Measurements from ENCODE around the gene CRLF1. TPM values are rescaled to one million over a fixed set of nuclear protein-coding genes. Genes with fewer than 3 reads are reported as not detected.
A peak's percentile ranks its signal among the peaks of the same experiment; 100 is the strongest.

Gene CRLF1, protein sequence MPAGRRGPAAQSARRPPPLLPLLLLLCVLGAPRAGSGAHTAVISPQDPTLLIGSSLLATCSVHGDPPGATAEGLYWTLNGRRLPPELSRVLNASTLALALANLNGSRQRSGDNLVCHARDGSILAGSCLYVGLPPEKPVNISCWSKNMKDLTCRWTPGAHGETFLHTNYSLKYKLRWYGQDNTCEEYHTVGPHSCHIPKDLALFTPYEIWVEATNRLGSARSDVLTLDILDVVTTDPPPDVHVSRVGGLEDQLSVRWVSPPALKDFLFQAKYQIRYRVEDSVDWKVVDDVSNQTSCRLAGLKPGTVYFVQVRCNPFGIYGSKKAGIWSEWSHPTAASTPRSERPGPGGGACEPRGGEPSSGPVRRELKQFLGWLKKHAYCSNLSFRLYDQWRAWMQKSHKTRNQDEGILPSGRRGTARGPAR
- total RNA-seq = 0.94 TPM

DNA sequence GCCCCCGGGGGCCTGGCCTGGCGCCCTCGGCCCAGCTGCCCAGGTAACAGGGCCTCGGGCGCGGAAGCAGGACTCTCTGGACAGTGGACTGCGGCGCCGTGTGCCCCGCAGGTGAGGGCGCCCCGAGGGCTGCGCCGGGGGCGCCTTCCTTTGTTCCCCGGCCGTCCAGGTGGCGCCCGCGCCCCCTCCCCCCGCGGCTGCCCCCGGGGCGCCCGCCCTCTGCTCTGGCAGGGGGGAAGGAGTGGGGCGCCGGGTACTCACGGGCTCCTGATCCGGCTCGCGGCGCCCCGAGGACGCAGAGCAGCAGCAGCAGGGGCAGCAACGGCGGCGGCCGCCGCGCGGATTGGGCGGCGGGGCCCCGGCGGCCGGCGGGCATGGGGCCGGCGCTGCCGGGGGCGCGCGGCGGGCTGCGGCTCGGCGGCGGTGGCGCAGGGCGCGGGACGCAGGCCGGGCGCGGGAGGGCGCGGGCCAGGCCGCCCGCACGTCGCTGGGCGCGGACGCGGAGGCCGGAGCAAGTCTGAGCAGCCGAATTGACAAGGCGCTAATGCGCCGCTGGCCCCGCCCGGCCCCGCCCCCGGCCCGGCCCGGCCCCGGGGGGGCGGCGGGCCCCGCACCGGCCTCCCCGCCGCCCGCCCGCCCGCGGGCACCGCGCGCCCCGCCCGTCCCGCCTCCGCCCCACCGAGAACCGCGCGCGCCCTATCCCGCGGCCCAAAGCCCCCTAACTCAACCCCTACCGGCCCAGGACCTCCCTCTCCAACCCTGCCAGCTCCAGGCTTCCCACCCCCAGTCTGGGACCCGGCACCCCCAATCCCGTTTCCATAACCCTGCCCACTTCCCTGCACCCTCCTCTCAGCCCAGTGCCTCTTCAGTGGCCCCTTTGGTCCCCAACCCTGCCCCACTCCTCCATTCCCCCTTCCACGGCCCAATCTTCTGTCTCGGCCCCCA, at the start of gene CRLF1:
CRLF1 (minus strand) TSS at position 519 of the 945 bp plus-strand sequence; CDS start at position 376, 143 bp downstream.
- DNase-seq = no peak

DNA sequence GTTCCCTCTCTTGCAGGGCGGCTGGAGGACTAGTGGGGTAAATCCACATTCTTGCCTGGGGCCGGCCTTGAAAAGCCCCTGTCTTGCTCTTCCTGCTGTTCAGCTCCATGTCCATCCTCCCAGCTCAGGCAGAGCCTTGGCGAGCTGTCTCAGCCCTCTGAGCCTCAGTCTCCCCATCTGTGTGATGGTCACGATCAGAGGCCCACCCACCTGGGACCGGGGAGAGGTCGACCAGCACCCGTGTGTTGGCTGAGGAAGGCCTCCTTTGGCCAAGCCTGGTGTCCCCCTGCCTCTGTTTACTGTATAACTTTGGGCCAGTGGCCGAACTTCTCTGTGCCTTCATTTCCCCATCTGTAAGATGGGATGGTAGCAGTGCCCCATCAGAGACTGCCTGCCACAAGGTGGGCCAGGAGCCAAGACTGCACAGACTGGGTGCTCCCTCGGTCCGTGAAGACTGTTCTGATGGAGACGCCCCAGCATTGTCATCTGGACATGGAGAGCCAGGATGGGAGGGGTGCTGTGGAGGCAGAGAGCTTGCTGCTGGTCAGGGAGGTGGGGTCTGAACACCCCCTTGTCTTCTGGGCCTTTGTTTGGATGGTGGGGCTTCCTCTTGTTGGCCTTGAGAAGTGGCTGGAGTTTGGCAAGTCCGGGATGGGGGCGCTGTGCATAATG, 48.7 kb upstream of the CRLF1 start:
- DNase-seq = no peak

DNA sequence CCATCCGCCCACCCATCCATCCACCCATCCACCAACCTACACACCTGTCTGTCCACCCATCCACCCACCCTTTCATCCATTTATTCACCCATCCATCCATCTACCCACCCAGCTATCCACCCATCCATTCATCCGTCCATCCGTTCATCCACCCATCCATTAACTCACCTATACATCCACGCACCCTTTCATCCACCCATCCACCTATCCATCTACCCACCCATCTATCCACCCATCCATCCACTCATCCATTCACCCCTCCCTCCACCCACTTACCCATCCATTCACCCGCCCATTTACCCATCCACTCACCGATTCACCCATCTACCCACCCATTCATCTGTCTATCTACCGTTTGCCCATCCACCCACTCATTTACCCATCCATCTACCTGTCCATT, 47.9 kb upstream of the CRLF1 start:
- DNase-seq = no peak

DNA sequence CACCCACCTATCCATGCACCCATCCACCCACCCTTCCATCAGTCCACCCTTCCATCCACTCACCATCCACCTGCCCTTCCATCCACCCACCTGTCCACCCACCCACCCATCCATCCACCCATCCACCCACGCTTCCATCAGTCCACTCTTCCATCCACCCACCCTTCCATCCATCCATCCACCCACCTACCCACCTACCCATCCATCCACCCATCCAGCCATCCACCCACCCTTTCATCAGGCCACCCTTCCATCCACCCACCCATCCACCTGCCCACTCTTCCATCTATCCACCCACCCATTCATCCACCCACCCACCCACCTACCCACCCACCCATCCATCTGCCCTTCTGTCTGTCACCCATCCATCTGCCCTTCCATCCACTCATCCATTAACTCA, 47.3 kb upstream of the CRLF1 start:
- DNase-seq = no peak

DNA sequence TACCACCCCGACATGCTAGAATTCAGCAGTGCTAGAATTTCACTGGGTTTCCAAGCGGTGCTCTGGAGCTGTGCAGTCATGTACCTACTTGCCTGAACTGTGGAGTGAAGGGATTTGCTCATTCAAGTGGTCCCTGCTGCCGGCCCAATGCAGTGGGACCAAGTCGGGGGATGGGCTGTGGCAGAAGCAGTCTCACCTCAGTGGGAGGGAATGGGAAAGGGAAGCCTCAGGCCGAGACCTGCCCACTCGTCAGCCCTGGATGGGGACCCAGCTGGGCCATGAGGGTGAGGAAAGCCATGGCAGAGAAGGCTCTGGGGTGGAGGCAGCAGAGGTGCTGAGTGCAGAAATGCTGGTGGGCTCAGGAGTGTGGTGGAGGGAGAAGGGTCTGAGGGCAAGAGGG, 45.1 kb upstream of the CRLF1 start:
- DNase-seq = no peak

DNA sequence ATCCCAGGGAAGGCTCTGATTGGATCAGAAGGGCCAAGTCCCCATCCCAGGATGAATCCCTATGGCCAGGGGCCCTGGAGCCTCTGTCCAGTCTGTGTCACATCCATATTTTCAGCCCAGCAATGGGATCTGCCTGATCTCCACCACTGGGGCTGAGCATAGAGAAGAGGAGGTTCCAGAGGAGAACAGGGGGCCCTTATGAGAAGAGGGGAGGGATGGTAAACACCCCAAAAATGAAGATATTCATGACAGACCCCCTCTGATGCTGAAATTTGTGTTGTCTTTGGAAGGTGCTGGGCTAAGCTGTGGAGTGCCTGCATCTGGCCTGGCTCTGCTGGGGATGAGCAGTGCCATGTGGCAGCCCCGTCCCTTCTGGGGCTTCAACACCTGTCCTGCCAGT, 44.7 kb upstream of the CRLF1 start:
- DNase-seq = no peak

DNA sequence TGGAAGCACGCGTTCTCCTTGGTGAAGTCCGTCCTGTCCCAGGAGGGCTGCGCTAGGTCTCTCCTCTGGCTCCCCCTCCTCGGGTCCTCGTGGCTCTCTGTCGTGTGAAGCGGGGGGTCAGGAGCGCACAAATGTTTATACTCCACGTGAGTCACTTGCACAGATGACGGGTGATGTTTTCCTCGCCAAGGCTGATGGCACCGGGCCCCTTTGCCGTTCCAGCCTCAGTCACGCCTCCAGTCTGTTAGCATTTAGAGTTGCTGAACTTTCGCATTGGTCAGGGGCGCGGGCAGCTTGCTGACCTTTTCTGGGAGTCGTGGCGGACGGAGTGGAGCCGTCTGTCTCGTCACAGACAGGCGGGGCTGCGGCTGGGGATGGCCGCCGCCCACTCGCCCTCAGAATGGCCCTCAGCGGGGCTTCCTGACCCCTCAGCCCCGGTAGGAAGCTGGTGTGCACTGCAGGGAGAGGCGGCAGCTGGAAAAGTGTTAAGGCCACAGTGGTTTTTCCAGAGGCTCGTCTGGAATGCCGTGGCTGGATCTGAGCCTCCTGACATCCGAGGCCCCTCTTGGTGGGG, 44.0 kb upstream of the CRLF1 start:
- DNase-seq = no peak

DNA sequence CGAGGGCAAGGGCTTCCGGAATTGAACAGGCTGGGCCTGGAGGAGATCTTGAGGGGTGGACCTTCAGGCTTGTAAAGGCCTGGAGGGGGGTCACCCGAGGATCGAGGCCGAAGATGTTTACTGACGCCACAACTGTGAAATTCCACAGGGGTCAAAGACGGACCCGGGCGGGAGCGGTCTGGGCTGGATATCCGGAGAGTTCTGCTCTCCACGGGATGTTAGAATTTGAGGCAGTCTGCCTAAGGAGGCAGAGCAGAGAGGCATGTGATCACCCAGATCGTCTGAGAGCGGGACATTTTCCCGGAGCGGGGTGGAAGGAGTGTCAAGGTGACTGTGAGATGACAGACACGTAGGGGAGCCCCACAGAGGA, 43.4 kb upstream of the CRLF1 start:
- no peak for DNase-seq

DNA sequence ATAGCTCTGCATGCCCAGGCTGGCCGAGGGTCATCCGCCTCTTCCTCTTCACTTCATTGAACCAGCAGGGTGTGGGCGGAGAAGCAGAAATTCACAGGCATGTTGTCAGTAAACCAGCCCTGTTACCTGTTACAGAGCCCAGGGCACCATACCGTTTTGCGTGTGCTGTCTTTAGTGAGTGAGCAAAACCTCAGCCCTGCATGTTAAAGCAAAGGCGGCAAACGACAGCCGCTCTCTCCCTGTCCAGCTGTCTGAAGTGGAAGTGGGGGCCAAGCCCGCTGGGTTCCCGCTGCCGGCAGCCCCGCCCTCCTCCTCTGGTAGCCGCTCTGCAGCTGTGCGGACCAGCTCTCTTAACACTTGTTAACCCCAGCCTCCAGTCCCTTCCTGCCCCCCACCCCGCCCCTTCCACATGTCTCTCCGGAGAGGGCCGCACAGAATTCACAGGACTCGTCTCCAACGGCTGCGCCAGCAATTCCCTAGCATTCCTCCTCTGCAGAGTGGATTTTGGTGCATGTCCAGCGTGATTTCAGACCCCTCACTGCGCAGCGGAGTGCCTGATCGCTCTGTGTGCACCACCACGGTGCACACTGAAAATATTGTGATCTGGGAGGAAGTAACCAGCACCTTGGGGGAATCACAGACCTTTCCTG, 42.9 kb upstream of the CRLF1 start:
- no peak for DNase-seq

DNA sequence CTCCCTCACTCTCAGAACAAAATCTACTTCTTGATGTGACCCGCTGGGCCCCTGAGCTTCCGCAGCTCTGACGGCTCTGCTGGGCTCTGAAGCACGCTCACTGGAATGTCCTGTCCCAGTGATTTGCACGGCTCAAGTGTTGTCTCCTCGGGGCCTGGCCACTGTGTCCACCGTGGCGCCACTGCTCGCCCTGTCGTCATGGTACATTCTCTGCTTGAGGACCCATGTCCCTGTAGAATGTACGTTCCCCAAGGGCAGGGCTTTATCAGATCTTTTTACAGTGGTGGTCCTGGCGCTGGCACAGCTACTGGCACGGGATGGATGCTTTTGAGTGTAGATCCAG, 42.3 kb upstream of the CRLF1 start:
- no peak for DNase-seq

DNA sequence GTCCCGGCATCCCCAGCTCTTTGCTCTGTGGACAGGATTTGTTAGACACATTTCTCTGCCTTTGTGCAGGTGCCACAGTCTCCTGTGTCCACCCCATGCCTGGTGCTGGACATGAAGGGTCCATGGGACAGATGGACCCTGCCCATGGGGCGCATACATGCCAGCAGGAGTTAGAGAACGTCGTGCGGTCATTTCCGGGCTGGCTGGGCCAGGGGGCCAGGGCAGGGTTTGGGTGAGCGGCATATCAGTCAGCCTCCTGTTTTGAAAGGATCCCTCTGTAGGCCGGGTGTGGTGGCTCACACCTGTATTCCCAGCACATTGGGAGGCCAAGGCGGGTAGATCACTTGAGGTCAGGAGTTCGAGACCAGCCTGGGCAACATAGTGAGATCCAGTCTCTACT, 41.2 kb upstream of the CRLF1 start:
- no peak for DNase-seq

DNA sequence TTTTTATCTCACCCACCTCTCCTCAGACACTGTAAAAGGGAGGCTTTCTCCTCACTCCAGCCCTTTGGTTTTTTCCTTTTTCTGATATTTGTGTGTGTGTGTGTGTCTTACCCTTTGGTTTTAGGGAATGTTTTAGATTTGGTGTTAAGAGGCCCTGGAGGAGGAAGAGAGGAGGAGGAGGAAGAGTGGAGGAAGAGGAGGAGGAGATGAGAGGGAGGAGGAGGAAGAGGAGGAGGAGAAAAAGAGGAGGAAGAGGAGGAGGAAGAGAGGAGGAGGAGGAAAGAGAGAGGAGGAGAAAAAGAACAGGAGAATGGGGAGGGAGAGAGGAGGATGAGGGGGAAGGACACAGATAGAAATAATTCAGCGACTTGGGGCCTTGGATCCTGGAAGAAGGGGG, 40.8 kb upstream of the CRLF1 start:
- no peak for DNase-seq

DNA sequence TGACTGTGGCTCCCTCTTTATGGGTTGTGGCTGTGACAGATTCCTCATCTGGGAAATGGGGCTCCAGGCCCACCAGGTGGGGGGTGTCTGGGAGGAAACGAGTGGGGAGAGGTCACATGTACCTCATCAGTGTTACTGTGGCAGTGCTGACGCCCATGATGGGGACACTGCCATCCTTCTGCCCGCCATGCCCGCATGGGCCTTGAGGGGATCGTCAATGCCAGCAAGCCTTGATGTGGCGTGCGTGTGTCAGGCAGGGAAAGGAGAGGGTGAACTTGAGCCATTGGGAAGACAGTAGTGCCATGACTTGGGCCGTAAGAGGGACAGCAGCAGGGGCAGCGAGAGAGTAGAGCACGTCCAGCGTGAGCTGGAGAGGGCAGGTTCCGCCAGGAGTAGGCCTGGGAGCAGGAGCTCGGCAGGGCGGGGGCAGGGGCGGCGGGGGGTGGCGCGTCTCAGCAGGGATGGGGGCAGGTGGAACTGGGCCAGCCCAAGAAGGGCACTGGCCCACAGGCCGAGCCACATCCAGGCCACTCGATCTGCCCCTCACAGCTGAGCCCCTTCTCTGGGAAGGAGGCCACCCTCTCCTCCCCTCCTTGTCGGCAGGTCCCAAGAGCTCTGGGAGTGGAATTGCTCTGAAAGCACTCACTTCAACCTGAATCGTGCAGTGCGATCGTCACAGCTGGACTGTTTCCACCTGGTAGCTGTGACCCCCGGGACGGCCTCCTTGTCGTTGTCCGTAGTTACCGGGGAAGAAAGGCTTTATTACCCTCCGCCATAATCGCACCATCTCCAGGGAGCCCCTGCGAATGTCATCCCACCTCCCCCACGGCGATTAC, 40.2 kb upstream of the CRLF1 start:
- no peak for DNase-seq

DNA sequence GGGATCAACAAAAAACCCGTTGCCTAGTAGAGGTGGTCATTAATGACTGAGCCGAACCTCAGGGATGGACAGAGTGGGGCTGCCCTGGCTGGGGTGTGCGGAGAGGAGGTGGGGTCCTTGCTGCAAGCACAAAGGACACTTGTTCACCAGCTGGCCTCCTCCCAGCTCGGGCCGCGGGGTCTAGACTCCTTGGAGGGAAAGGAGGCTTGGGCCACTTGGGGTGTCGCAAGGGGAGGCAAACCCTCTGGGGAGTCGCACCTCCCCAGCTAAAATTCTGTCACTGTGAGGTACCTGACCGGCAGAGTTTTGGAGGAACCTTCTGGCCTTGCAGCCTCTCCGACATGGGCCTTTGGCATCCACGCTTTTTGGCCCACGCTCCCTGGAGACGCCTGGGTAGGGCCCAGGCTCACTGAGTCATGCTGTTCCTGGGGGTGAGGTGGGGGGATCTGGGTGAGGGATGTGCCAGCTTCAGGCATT, 38.5 kb upstream of the CRLF1 start:
- peak; percentile 55 for DNase-seq

DNA sequence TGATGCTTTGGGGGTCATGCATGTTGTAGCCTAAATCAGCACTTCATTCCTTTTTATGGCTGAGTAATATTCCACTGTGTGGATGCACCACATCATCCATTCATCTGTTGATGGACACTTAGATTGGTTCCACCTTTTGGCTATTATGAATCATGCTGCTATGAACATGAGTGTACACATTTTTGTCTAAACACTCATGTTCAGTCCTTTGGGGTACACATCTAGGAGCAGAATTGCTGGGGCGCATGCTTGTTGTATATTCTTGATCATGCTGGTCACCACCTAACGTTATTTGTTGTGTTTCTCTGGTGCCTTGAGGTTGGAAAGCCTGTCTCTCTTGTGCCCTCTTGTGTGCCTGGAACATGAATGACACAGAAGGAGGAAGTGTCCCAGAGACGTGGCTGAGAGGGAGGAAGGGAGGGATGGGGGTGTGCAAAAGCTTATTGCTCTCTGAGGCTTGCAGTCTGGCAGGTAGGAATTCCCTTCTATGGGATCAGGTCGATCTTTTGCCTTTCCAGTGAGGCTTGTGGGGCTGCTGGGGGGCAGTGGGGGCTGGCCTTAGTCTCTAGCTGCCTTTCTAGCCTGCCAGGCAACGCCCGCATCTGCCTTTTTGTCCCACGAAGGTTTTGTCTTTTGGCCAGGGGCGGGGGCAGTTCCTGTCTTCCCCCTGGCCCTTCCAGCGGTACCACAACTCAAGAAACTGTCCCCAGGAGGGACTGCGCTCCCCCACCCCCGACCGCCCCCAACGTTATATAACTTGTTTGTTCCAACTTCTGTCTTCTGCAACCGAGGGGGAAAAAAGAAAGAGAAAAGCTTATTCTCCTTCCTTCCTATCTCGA, 37.8 kb upstream of the CRLF1 start:
- DNase-seq = no peak

DNA sequence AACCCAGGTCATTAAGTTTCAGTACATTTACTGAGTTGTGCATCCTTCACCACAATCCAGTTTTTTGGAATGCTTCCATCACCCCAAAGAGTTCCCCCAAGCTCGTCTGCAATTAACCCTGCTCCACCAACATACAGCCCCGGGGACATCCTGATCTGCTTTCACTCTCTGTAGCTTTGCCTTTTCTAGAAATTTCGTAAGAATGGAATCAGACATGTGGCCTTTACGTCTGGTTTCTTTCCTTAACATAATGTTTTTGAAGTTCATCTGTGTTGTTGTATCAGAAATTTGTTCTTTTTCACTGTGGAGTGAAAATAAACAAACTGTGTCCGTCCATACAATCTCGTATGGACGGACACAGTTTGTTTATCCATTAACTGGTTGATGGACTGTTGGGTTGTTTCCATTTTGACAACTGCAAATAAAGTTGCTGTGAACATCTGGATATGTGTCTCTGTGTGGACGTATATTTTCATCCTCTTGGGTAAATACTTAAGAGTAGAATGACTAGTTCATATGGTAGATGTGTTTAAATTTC, 33.2 kb upstream of the CRLF1 start:
- DNase-seq = no peak

DNA sequence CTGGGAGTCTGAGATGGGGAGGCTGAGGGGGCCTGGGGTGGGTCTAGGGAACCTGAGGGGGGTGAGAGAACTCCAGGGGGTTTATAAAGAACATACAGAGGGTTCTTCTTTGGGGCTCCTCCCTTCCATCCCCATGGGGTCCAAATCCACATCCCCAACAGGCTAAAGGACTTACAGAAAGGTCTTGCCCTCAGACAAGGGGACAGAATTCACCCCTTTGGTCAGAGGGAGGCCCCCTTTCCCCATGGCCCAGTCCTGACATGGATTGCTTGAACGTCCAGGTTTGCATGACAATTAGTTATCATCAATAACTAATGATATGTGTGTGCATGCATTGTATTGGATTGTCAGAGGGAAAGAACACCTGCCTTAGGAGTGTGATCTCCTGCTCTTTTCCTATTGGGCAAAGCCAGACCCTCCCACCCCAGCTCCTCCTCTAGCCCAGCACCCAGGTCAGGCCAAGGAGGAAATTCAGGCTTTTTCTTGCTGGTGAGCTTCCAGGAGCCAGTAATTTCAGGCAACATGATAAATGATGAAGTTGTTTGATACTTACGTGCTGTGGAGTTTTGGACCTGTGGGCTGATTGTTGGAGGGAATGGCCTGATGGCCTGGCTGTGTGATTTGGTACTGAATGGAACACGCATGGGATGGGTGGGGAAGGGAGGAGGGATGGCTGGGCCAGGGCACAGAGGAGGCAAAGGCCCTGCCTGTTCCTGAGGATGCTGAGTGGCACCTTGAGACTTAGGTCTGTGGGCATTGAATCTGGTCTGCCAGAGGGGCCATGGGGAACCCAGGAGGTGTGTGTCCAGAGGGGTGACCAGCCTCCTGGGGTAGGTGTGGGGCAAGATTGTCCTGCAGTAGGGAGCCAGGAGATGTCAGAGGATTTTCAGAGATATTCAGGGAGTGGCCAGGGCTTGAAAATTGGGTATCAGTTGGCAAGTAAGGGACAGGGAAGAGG, 31.4 kb upstream of the CRLF1 start:
- no peak for DNase-seq

DNA sequence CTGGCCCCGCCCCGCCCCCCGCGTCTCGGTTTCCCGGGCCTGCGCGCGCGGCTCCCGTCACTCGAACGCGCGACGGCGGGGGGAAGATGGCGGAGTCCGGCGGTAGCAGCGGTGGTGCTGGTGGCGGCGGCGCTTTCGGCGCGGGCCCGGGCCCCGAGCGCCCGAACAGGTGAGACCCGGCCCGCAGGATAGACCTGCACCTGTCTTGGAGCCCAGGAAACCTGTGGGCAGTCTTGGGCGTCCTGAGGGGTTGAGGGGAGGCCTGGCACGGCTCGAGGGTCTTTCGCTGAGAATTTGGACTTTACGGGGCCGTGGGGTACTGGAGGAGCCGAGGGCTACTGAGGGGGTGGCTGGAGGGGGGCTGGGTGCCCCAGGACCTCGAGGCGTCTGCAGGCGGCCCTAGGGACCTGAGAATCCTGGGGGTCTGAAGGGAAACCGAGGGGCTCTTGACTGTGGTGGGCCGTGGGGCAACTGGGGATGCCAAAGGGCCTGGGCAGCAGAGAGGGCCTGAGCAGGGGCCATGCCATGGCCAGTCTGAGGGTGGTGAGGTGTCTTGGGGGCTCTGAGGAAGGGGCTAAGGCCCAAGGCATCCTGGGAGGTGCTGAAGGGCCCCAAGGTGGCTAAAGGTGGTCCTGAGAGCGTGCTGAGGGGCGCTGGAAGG, 30.5 kb upstream of the CRLF1 start, which contains the start of gene KLHL26:
KLHL26 (plus strand) TSS at position 60 of the 661 bp plus-strand sequence; CDS start at position 87, 27 bp downstream.
- DNase-seq = no peak

Data from occipital lobe (tissue), 2 donors.